Aorta (tissue), 5 donors: ENCODE data around the gene DCC. TPM values are rescaled to one million over a fixed set of nuclear protein-coding genes. Genes with fewer than 3 reads are reported as not detected.

Source experiments
- ATAC-seq: fragments of 200-7000 bp; cut with Tn5 transposase; one replicate; pipeline ENCODE4 v1.9.1; 2022; ENCODE audit warnings: moderate library complexity; ENCODE audit not compliant: low FRiP score
- DNase-seq, 2 donors: peaks; one replicate each; pipeline ENCODE4 v3.0.0-alpha.2; 2020
- H3K27ac ChIP-seq, 2 donors: one replicate each; pipeline ENCODE4 v1.5.1; 2013; ENCODE audit warnings: low read length in 2 of 2, mild to moderate bottlenecking in 2 of 2, moderate library complexity in 2 of 2, control low read depth in 1 of 2, inconsistent platforms in 1 of 2, low read depth in 1 of 2
- H3K27me3 ChIP-seq, 2 donors: one replicate each; pipeline ENCODE4 v1.6.1; 2013; ENCODE audit warnings: control low read depth in 1 of 2, low read length in 1 of 2, mild to moderate bottlenecking in 1 of 2, moderate library complexity in 1 of 2; ENCODE audit not compliant: insufficient read depth in 2 of 2, control insufficient read depth in 1 of 2
- H3K36me3 ChIP-seq, 2 donors: one replicate each; pipeline ENCODE4 v1.6.1; 2013; ENCODE audit warnings: control low read depth in 1 of 2, low read length in 1 of 2, mild to moderate bottlenecking in 1 of 2; ENCODE audit not compliant: insufficient read depth in 2 of 2, control insufficient read depth in 1 of 2
- H3K4me1 ChIP-seq, 2 donors: one replicate each; pipeline ENCODE4 v1.6.1; 2013; ENCODE audit warnings: low read length in 2 of 2, control low read depth in 1 of 2, mild to moderate bottlenecking in 1 of 2, moderate library complexity in 1 of 2; ENCODE audit not compliant: insufficient read depth in 2 of 2, control insufficient read depth in 1 of 2
- H3K4me3 ChIP-seq, 2 donors: one replicate each; pipeline ENCODE4 v1.5.1; 2013; ENCODE audit warnings: low read length in 2 of 2, control low read depth in 1 of 2, mild to moderate bottlenecking in 1 of 2
- H3K9me3 ChIP-seq: one replicate; pipeline ENCODE4 v1.6.1; 2013; ENCODE audit warnings: mild to moderate bottlenecking, low read length; ENCODE audit not compliant: control insufficient read depth
- WGBS, 2 donors: extraction: QIAGEN DNeasy Blood & Tissue Kit; methylation state at CpG; one replicate each; pipeline ENCODE4 v1.1.7; 2013; 5-methylcytosine and 5-hydroxymethylcytosine counted together
- intact Hi-C, 2 donors: fragments of 100-400 bp; cut with DNase I; formaldehyde crosslinking; loops; one replicate each; pipeline versions ENCODE4 v1.14.2 to v1.15.0; 2022
- polyA plus RNA-seq, 2 donors: library from polyadenylated mRNA; stranded (reverse); fragments of 200-250 nt; gene quantifications; one replicate each; pipeline ENCODE4 v1.2.3, GENCODE V29; 2013
- total RNA-seq, 2 donors: library from RNA; stranded (reverse); fragmentation: NEBNext Ultra II Directional; extraction: Animal tissue kit (Norgen Biotek cat#: 25700); gene quantifications; one replicate each; pipeline ENCODE4 v1.2.1, GENCODE V29; 2021
- donor health status: healthy with polysubstance abuse.
- donor health status: Bipolar disorder and iron deficiency.
- donor health status: DM: no; HTN: no; CAD: no.
- donor health status: DM: no; HTN: no; CAD: no.
- donor health status: DM: yes; HTN: yes; CAD: no.

Gene DCC
- total and polyA plus RNA-seq, 4 donors, result 0.78 TPM; not detected in 3

DNA sequence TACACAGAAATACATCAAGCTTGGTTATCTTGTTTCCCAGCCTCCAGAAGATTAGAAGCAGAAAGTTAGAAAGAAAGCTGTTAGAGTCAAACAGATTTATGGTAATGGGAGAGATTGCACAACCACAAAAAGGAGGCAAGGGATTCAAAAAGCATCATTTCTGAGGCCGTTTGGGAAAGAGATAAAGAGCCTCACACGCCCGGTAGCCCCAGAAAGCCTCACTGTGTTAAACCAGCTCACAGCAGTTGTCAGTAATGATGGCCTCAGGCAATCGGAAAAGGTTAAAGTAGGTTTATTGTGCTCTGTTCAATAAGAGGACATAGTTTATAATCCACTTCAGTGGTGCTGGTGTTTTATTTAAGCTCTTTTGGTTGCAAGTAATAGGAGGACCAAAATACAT lies 111.3 kb downstream of the DCC start:
- Histone ChIP-seq H3K4me3 (no peak overlapping the region), H3K27me3 (no peaks in the 10 kb centered on the region), H3K4me1 (no peaks in the 10 kb centered on the region), H3K36me3 (no peaks in the 10 kb centered on the region), H3K9me3 (no peaks in the 10 kb centered on the region), H3K27ac (no peak overlapping the region)
- ATAC-seq, result no peak
- intact Hi-C loops, result no loop called here
- 54 to 64% methylated on average over 4 of the region's 4 CpGs for WGBS, 2 donors
- DNase-seq, result no peak

DNA sequence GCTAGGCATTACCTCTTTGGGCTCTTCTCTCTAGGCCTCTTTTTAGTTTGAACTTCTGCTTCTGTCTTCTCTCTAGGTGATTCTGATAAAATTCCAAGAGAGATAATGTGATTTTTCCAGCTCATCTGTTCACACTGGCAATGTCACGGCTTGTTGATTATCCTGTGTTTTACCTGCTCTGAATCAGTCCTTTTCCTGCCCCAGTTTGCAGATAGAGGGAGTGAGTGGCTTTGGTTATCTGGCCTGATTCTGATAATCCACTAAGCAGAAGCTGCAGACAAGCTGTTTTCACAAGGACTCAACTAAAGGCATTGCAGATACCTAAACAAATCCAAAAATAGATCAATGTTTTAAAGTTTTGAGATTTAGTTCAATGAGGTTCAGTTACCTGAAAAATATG lies 111.9 kb downstream of the DCC start:
- ATAC-seq (no peak), DNase-seq (no peak)
- Histone ChIP-seq H3K4me3 (no peak overlapping the region), H3K27ac (no peak overlapping the region), H3K4me1 (no peaks in the 10 kb centered on the region), H3K36me3 (no peaks in the 10 kb centered on the region), H3K9me3 (no peaks in the 10 kb centered on the region), H3K27me3 (no peaks in the 10 kb centered on the region)
- intact Hi-C loops, result no loop called here
- WGBS, 2 donors, result 79 to 82% methylated on average over 1 of the region's 1 CpG

DNA sequence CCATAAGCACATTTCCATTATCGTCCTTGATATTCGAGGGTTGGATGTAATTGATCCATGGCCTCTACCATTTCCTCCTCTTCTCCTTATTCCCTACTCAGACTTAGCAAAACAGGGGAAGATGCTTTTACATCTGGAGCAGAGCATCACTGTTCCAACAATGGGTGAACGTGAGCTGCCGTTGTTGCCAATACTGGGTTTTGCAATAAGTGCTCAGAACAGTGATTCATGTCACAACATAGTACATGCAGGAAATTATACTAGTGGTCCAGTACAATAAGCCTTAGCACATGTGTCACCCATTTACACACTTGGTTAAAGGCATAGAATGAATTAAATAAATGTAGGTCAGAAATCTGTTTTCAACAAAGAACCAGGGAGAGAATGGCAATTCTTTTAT lies 112.4 kb downstream of the DCC start:
- Histone ChIP-seq H3K4me1 (no peaks in the 10 kb centered on the region), H3K36me3 (no peaks in the 10 kb centered on the region), H3K27ac (no peak overlapping the region), H3K27me3 (no peaks in the 10 kb centered on the region), H3K4me3 (no peak overlapping the region), H3K9me3 (no peaks in the 10 kb centered on the region)
- WGBS, 2 donors, result 85 to 93% methylated on average over 4 of the region's 4 CpGs
- no peak for DNase-seq
- intact Hi-C loops, result no loop called here
- ATAC-seq, result no peak

DNA sequence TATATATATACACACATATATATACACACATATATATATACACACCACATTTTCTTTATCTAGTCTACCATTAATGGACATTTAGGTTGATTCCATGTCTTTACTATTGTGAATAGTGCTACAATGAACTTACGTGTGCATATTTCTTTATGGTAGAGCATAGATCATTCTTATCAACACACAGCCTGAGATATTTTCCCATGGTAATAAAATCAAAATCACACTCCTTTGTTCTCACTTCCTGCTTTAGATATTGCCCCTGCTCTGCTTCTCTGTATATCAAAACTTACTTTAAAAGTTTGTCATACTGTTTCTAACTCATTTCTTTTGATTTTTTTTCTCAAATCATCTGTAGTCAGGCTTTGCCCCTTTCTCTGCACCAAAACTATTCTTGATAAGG lies 119.9 kb downstream of the DCC start:
- intact Hi-C loops, result no loop called here
- Histone ChIP-seq H3K9me3 (no peaks in the 10 kb centered on the region), H3K4me3 (no peak overlapping the region), H3K4me1 (no peaks in the 10 kb centered on the region), H3K27me3 (no peaks in the 10 kb centered on the region), H3K36me3 (no peaks in the 10 kb centered on the region), H3K27ac (no peak overlapping the region)
- ATAC-seq (no peak), DNase-seq (no peak)
- WGBS, 2 donors, result 47 to 50% methylated on average over 1 of the region's 1 CpG

DNA sequence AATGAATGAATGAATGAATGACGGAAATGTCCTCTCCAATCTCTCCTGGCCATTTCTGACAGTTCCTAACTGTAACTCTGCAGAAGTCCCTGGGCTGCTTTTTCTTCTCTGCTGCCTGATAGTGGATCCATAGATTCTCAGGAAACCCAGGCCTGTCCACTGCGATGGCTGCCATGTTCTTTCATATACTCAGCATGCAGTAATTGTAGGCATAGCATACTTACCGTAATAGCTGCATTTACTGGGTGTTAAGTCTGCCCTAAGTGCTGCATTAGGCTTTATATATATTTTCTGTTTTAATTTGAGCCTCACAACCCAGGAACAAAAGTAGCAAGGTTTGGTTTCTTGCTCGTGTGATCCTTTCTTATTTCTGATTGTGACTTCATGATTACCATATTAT lies 122.9 kb downstream of the DCC start:
- intact Hi-C loops, result no loop called here
- Histone ChIP-seq H3K27ac (no peak overlapping the region), H3K27me3 (no peaks in the 10 kb centered on the region), H3K4me1 (no peaks in the 10 kb centered on the region), H3K36me3 (no peaks in the 10 kb centered on the region), H3K4me3 (no peak overlapping the region), H3K9me3 (no peaks in the 10 kb centered on the region)
- ATAC-seq (no peak), DNase-seq (no peak)
- WGBS, 2 donors, result 78 to 83% methylated on average over 4 of the region's 4 CpGs

DNA sequence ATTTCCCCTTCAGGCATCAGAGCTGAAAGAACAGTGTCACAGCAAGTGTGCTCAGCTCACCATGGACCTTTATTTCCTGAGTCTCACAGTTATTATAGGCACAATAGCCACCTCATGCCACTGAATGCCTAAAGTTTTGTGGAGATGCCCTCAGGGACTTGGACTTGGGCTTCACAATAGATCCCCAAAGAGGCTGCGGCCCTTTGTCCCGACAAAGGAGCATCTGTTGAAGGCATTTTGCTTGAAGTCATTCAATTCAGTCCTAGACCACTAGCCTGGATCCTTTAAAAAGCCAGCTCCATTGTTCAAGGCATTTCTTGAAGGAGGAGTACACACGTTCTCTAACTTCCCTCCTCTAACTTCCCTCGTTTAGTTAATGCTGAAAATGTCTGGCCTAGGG lies 125.4 kb downstream of the DCC start:
- no peak for DNase-seq
- 46 to 56% methylated on average over 4 of the region's 4 CpGs for WGBS, 2 donors

DNA sequence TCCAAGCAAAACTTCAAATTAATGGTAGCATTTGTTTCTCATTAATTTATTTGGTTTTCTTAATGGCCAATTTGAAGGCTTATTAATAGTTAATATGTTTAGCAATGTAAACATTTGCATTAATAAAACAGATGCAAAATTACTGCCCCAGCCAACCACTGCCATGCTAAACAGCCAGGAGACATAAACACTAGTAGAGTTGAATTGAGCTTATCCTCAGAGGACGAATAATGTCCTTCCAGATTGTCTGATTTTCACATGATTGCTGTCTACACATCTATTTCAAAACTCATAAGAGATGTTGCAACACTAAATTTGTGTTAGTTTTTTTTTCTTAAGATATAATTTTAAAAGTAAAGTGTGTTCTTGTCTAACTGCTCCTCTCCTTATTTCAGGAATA lies 128.5 kb downstream of the DCC start:
- DNase-seq, result no peak
- no peaks in the 10 kb centered on the region for H3K36me3 ChIP-seq
- H3K27ac ChIP-seq, result no peak overlapping the region
- WGBS, 2 donors, result 70 to 84% methylated on average over 1 of the region's 1 CpG
- no peaks in the 10 kb centered on the region for H3K27me3 ChIP-seq
- intact Hi-C loops, result no loop called here
- no peaks in the 10 kb centered on the region for H3K9me3 ChIP-seq
- H3K4me3 ChIP-seq, result no peak overlapping the region
- ATAC-seq, result no peak
- no peaks in the 10 kb centered on the region for H3K4me1 ChIP-seq

More for the DNA sequence above, 125.4 kb downstream of the DCC start:
- H3K27me3 ChIP-seq, result no peaks in the 10 kb centered on the region
- ATAC-seq, result no peak
- no peak overlapping the region for H3K27ac ChIP-seq
- no peaks in the 10 kb centered on the region for H3K36me3 ChIP-seq
- no peaks in the 10 kb centered on the region for H3K9me3 ChIP-seq
- intact Hi-C loops, result no loop called here
- no peaks in the 10 kb centered on the region for H3K4me1 ChIP-seq
- H3K4me3 ChIP-seq, result no peak overlapping the region

DNA sequence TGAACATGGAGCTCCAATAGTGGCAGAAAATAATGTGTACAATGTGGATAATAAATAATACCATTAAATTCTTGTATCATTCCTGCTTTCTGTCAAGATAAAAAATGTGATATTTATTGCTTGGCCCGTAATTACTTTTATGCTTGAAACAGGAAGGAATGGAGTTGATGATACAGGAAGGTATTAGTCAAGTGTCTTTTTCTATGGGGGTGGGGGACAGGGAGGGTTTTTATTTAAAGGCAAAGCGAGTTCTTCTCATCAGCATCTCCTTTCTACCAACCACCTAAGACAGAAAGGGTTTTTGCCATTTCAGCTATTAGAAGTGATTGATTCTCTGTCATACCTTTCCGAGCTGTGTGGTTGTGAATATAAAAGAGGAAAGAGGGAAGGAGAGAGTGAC lies 135.3 kb downstream of the DCC start:
- H3K9me3 ChIP-seq, result no peaks in the 10 kb centered on the region
- H3K4me3 ChIP-seq, result no peak overlapping the region
- no peak for ATAC-seq
- H3K36me3 ChIP-seq, result no peaks in the 10 kb centered on the region
- DNase-seq, result no peak
- no peaks in the 10 kb centered on the region for H3K4me1 ChIP-seq
- intact Hi-C loops, result no loop called here
- no peaks in the 10 kb centered on the region for H3K27me3 ChIP-seq
- no peak overlapping the region for H3K27ac ChIP-seq
- 50 to 55% methylated on average over 3 of the region's 3 CpGs for WGBS, 2 donors

DNA sequence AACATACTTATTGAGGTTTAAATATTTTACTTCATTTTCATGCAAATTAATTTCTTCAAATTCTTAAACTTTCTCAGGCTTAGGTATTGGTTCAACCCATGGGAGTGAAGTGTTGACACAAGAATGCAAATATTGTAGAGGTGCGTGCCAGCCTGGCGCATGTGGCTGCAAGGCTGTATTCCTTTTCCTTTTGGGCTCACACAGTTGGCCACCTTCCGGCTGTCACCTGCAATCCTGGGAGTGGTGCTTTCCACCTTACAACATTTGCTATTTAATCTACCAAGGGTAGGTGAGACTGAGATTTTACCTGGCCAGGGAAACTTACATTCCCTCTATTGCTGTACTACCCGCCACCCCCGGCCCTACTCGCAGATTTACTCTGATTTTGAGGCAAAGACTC lies 141.1 kb downstream of the DCC start:
- H3K4me1 ChIP-seq, result no peaks in the 10 kb centered on the region
- DNase-seq (no peak), ATAC-seq (no peak)
- no peak overlapping the region for H3K4me3 ChIP-seq
- H3K36me3 ChIP-seq, result no peaks in the 10 kb centered on the region
- H3K27me3 ChIP-seq, result no peaks in the 10 kb centered on the region
- 82 to 86% methylated on average over 6 of the region's 6 CpGs for WGBS, 2 donors
- H3K27ac ChIP-seq, result no peak overlapping the region
- H3K9me3 ChIP-seq, result no peaks in the 10 kb centered on the region
- intact Hi-C loops, result no loop called here
